HTR-8/SVneo (cell line): ENCODE results near the gene SELENON.
"Not testable (repeated sequence)": the region's sequence is repeated elsewhere in the genome, so short reads cannot be mapped to it uniquely, and the experiment has no call there.

ENCODE experiments used
- DNase-seq: peaks from one replicate; pipeline ENCODE4 v3.0.0; 2011; ENCODE audit warnings: low spot score, mixed read lengths; ENCODE audit not compliant: insufficient read length
- FAIRE-seq: peaks from 2 replicates; lab custom pipeline; 2011; peaks lifted over from hg19 to GRCh38; lab: Jason Lieb, UNC

The SELENON gene

DNA sequence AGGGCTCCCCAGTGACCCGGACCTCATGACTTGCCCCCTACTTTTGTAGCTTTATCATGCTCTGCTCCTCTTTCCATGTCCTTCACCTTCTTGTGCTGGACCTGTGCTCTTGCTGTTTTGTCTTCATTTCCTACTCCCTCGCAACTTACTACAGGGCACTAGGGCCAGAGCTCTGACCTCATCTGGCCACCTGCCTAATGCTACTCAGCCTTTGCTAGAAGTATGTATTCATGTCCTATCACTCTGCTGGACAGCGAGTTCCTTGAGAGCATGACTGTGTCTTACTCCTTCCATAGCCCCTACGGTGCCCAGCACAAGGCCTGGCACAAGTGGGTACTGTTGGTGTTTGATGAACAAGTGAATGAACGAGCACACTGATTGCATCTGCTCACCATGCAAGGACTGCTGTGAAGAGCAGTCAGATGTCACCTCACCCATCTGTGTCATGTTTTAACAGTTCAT is 21.7 kb downstream of the SELENON start:
- DNase-seq (no peak), FAIRE-seq (no peak)

- FAIRE-seq: no peak
- DNase-seq: no peak
Measured at GRCh38 chr1:25825605-25826004, 25.6 kb downstream of the SELENON start.

GRCh38 chr1:25826571-25826970 is 26.6 kb downstream of the SELENON start:
- FAIRE-seq (no peak), DNase-seq (no peak)

DNA sequence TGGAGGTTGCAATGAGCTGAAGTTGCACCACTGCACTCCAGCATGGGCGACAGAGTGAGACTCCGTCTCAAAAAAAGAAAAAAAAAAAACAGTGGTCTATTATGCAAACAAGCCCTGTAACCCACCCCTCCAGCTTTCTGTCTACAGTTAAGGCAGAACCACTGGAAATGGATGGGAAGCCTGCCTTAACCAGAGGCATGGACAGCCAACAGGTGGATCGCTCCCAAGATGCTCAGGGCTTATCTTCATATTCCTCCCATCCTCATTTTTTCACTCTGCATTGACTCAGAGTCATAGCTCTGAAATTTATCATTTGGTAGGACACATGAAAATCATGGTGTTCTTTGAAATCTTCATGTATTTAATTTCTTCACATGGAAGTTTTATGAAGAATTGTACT is 28.5 kb downstream of the SELENON start:
- FAIRE-seq (no peak), DNase-seq (no peak)

DNA sequence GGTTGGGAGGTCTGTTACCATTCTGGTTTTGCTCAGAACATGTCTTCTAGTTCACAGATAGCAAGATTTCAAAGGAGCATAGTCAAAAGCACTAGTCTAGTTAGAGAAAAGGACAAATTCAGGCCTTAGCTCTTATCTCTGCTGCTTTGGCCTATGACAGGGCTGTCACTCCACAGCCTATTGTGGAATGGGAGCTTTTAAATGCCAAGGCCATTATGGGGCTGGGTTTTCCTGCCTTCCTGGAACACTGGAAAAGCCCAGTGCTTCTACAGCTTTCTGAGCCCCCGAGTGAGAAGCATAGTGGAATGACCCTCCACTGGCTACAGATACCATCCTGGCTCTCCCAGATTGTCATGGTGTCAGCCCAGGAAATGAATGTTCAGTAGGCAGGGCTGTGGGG is 29.1 kb downstream of the SELENON start:
- FAIRE-seq (no peak), DNase-seq (no peak)

DNA sequence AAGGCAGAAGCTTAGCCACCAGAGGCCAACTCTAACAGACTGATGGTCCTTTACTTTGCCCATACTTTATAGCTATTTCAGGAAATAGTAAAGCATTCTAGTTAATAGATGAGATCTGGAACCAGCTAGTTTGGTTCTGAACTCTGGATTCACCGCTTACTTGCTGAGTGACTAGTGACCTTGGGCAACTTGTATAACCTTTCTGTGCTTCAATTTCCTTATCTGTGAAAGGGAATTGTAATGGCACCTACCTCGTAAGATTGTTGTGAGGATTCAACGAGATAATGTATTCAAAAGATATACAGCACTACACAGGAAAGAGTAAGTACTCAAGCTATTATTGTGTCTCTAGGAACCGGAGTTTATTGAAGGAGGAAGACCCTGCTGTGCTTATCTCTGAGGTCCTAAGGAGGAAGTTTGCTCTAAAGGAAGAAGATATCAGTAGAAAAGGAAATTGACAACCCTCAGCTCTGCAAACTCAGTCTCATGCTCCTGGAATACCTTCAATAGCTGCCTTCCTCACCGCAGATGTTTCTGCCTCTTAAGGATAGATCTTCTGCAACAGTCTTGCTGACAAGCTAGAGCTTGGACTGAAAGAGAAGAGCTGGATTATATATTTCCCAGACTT is 31.7 kb downstream of the SELENON start:
- DNase-seq: no peak
- no peak for FAIRE-seq

DNA sequence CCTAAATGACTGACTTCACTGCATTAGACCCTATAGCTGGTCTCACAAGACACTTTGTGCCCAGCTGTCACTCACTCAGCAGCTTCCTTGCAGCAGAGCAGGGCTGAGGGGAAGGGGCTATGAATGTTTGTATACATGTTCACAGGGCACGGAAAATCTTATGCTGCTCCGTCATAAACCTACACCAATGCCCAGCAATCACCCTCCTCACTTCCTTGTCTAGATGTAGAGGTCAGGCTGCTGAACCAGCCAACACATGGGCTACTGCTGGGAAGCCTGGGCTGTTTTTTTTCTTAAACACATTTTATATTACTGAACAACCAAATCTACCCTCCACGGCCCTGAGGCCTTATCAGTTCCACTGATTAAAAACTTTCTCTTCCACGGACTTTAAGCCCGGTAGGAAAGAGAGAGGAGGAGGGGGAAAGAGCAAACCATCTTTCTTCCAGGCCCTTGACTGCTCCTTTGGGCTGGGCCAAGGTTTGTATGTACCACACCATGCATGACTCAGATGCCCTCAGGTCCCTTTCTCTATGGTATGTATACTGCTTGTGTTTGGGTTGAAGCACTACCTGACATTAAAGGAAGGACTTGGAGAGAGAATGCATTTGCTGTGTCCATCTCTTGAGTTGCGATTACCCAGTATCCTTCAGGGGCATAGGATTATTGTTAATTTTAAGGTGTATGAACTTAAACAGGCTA is 32.5 kb downstream of the SELENON start:
- DNase-seq (no peak), FAIRE-seq (no peak)

GRCh38 chr1:25833158-25833557 is 33.2 kb downstream of the SELENON start:
- FAIRE-seq (no peak), DNase-seq (no peak)

DNA sequence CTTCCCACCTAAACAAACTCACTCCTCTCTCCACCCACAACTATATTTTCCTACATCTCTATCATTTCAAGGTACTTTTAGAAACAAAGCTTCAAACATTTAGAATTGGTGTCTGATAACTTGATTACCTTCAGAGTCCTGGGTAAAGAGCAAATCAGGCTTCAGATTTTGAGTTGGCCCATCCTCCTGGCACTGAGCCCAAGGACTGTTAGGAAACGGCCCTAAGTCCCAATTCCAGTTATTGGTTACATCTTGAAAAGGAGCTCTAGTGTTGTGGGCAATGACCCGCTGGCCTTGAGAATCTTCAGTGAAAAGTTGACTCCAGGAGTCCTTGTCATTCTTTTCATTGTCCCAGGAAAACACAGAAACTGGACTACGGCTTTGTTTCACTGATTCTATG is 34.9 kb downstream of the SELENON start:
- FAIRE-seq (no peak), DNase-seq (no peak)

- DNase-seq: no peak
- no peak for FAIRE-seq
Measured at GRCh38 chr1:25836695-25837094, 36.7 kb downstream of the SELENON start.

DNA sequence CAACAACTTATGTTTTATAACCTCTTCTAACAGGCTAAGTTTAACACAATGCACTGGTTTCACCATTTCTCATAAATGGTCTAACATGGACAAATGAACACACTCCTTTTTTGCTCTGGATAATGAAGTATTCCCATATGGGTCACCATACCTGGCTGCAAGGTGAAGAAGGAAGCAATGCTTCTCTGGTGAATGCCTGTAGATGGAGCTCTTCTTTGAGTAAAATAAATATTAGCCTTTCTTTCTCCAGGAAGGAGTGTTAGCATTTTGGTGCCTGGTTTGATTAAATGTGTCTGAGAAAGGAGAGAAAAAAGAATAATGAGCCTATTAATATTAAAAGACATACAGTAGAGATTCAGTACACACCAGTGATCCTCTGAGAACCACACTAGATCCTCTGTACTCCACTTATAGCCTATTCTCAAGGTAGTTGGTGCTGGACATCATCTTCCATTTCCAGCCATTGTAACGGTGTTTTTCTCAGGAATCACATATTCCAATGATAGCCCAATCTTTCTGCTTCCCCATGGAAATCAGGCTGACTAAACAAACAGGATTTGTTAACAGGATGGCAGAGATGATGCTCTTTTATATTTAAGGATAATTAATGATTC is 37.4 kb downstream of the SELENON start:
- FAIRE-seq (no peak), DNase-seq (no peak)

GRCh38 chr1:25839808-25840207 is 39.8 kb downstream of the SELENON start:
- not testable (repeated sequence) for DNase-seq, FAIRE-seq

DNA sequence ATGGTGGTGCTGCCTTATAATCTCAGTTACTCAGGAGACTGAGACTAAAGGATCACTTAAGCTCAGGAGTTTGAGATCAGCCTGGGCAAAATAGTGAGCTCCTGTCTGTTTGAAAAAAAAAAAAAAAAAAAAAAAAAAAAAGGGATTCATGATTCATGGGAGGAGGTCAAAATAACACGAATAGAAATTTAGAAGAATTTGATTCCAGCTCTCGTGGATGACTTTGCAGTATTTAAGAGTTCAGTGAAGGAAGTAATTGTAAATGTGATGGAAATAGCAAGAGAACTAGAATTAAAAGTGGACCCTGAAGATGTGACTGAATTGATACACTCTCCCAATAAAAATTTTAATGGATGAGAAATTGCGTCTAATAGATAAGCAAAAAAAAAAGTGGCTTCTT is 43.5 kb downstream of the SELENON start:
- FAIRE-seq (no peak), DNase-seq (no peak)

GRCh38 chr1:25844536-25845337 is 44.7 kb downstream of the SELENON start:
- DNase-seq (no peak), FAIRE-seq (no peak)

DNA sequence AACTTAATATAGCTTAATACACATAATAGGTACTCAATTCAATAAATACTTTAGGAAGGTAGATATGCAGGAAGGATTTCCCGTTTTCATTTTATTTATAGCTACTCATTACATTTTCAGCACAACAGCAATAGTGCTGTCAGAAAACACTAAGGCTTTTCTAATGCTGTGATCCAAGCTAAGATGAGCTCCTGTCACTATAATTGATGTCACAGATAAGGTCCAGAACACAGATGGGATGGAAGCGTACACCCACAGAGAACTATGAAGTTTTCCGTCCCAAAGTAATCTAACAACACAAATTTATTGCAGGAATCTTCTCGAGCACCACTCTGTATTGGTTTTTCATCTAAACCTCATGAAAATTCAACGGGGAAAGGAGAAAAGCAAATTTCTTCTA is 45.7 kb downstream of the SELENON start:
- no peak for DNase-seq
- FAIRE-seq: no peak

DNA sequence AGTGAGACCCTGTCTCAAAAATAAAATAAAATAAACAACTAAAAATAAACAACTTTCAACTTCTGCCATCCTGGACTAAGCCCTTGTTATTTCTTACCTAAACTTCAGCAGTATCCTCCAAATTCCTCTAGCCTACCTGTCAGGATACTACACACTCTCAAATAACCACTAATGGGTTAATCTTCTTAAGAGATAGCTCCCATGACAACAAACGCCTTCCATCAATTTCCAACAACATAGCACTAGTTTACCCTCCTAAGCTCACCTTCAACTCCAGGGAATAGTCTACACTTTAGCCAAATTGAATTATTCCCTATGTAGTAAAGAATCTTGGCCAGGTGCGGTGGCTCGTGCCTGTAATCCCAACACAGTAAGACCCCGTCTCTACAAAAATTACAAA is 47.9 kb downstream of the SELENON start:
- DNase-seq: no peak
- FAIRE-seq: no peak

DNA sequence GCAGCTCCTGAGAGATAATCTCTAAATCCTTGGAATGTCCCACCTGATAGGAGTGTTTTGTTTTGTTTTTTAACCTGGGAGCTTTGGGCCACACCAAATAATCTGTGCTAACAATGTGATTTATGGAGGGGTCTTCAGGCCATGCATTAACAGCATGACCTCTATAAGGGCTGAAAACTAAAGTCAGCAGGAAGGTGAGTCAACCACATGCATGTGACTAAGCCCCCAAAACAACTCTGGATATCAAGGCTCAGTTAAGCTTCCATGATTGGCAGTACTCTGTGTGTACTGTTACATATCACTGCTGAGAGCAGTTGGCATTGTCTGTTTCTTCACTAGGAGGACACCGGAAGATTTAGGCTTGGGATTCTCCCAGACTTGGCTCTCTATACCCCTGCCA is 48.5 kb downstream of the SELENON start:
- no peak for DNase-seq
- no peak for FAIRE-seq

DNA sequence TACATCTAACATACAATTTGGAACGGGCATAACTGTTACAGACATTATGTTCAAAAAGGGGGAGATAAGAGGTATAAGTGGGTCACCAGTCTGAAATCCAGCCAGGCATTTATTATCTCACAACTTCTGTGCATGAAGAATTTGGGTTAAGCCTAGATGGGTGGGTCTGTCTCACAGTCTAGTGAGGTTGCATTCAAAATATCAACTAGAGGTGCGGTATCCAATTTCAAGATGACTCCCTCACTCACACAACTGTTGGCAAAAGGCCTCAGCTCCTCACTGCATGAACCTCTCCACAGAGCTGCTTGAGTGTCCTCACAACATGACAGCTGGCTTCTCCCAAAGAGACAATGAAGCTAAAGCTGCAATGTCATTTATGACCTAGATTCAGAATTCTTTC is 54.6 kb downstream of the SELENON start:
- DNase-seq (no peak), FAIRE-seq (no peak)

GRCh38 chr1:25856856-25857255 is 56.9 kb downstream of the SELENON start:
- FAIRE-seq (no peak), DNase-seq (no peak)

- no peak for DNase-seq
- FAIRE-seq: no peak
Measured at GRCh38 chr1:25858494-25858893, 58.5 kb downstream of the SELENON start.
